Endodermal cell (in vitro differentiated cells): Measurements from ENCODE around the gene ACTN1. TPM values are rescaled to one million over a fixed set of nuclear protein-coding genes. Genes with fewer than 3 reads are reported as not detected.

Experiments
- DNase-seq: peaks from one replicate; pipeline ENCODE4 v3.0.0-alpha.2; 2017
- H3K27ac ChIP-seq: 2 replicates; pipeline ENCODE4 v1.5.1; 2013; ENCODE audit warnings: mild to moderate bottlenecking, low read depth, low read length, moderate library complexity
- H3K27me3 ChIP-seq: 2 replicates; pipeline ENCODE4 v1.6.1; 2013; ENCODE audit warnings: mild to moderate bottlenecking, low read length, moderate library complexity; ENCODE audit not compliant: insufficient read depth, control insufficient read depth, poor library complexity, severe bottlenecking
- H3K36me3 ChIP-seq: 2 replicates; pipeline ENCODE4 v1.7.0; 2013; ENCODE audit warnings: mild to moderate bottlenecking, low read length, moderate library complexity; ENCODE audit not compliant: control insufficient read depth, insufficient read depth
- H3K4me1 ChIP-seq: one replicate; pipeline ENCODE4 v1.7.0; 2013; ENCODE audit warnings: low read length; ENCODE audit not compliant: control insufficient read depth, insufficient read depth
- H3K4me3 ChIP-seq: 2 replicates; pipeline ENCODE4 v1.5.1; 2013; ENCODE audit warnings: mild to moderate bottlenecking, low read length, moderate library complexity
- H3K9ac ChIP-seq: 2 replicates; pipeline ENCODE4 v1.6.1; 2013; ENCODE audit warnings: mild to moderate bottlenecking, low read length, moderate library complexity; ENCODE audit not compliant: poor library complexity, severe bottlenecking; ENCODE audit errors: extremely low read depth
- H3K9me3 ChIP-seq: 2 replicates; pipeline ENCODE4 v1.6.1; 2013; ENCODE audit warnings: mild to moderate bottlenecking, low read length, moderate library complexity; ENCODE audit not compliant: control insufficient read depth
- H3K27ac Mint-ChIP-seq: 2 replicates; pipeline ENCODE4 v1.8.0; 2020; ENCODE audit warnings: mixed read lengths
- H3K27me3 Mint-ChIP-seq: 2 replicates; pipeline ENCODE4 v1.8.0; 2021; ENCODE audit warnings: mild to moderate bottlenecking, mixed read lengths; ENCODE audit not compliant: insufficient read depth
- H3K36me3 Mint-ChIP-seq: 2 replicates; pipeline ENCODE4 v1.8.0; 2020; ENCODE audit warnings: low read depth, mixed read lengths
- H3K4me1 Mint-ChIP-seq: 2 replicates; pipeline ENCODE4 v1.8.0; 2020; ENCODE audit warnings: mixed read lengths
- H3K4me3 Mint-ChIP-seq: 2 replicates; pipeline ENCODE4 v1.8.0; 2020; ENCODE audit warnings: mild to moderate bottlenecking, moderate library complexity, mixed read lengths
- H3K9me3 Mint-ChIP-seq: 2 replicates; pipeline ENCODE4 v1.8.0; 2020; ENCODE audit warnings: mild to moderate bottlenecking, mixed read lengths
- WGBS, 2 experiments: methylation state at CpG; one replicate each; pipeline versions ENCODE4 v1.1.5 to v1.1.7; 2013; ENCODE audit warnings: missing lambda C conversion rate in 2 of 2, mixed read lengths in 1 of 2; ENCODE audit not compliant: insufficient coverage in 1 of 2, insufficient read length in 1 of 2; 5-methylcytosine and 5-hydroxymethylcytosine counted together
- total RNA-seq, 2 donors: library from RNA; stranded (reverse); fragmentation: NEBNext Ultra II Directional in 1 of 2; extraction: Animal tissue kit (Norgen Biotek cat#: 25700) in 1 of 2; gene quantifications; 2 replicates in 1 of 2; 3 replicates in 1 of 2; pipeline ENCODE4 v1.2.1, GENCODE V29; 2021
- TF ChIP-seq, protein P1 (sequence below): fragments of 200-600 bp; sonication (generic); conservative IDR thresholded peaks from 2 replicates; pipeline ENCODE4 v1.5.0; 2021; ENCODE audit warnings: antibody characterized with exemption, mild to moderate bottlenecking

Gene ACTN1
- total RNA-seq, 2 donors from 2014 or later: 190 to 275 TPM

DNA sequence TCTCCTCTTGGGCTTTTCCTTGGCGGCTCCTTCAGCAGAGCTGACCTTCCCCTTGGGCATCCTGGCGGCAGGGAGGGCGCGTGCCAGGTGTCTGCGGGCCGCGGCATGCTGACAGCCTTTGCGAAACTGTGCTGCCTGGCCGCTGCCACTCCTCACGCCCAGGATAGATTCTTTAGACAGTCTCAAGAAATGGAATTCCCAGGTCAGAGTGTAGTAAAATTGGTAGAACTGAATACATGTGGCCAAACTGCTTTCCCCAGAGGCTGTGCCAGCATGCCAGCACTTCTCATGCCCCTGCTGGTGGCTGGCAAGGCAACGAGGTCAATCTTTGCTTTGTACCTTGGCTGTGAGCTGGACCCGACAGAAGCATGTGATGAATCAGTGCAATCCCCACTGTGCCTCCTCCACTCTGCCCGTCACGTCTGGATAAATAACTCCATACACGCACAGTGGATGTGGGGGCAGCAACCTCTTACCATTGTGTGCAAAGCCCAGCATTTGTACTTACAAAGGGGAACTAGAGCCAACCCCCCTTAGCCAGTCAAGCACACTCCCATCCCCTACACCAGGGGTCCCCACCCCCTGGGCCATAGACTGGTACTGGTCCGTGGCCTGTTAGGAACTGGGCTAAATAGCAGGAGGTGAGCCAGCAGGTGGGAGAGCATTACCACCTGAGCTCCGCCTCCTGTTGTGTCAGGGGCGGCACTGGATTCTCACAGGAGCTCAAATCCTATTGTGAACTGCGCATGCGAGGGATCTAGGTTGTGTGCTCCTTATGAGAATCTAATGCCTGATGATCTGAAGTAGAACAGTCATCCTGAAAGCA, 90.9 kb downstream of the ACTN1 start:
- 91 to 96% methylated on average over 19 to 20 of the region's 20 CpGs for WGBS, 2 experiments
- Histone ChIP-seq H3K27me3 (no peaks in the 10 kb centered on the region), H3K27ac (no peak overlapping the region), H3K4me1 (no peaks in the 10 kb centered on the region), H3K9ac (no peak overlapping the region), H3K9me3 (peaks cover 9% of the 10 kb centered on the region), H3K36me3 (peaks cover 98% of the 10 kb centered on the region), H3K4me3 (no peak overlapping the region)
- H3K4me3 Mint-ChIP-seq: no peak overlapping the region
- H3K36me3 Mint-ChIP-seq: peaks cover 87% of the 10 kb centered on the region
- peaks cover 3% of the 10 kb centered on the region for H3K9me3 Mint-ChIP-seq
- TF ChIP-seq, protein P1, sequence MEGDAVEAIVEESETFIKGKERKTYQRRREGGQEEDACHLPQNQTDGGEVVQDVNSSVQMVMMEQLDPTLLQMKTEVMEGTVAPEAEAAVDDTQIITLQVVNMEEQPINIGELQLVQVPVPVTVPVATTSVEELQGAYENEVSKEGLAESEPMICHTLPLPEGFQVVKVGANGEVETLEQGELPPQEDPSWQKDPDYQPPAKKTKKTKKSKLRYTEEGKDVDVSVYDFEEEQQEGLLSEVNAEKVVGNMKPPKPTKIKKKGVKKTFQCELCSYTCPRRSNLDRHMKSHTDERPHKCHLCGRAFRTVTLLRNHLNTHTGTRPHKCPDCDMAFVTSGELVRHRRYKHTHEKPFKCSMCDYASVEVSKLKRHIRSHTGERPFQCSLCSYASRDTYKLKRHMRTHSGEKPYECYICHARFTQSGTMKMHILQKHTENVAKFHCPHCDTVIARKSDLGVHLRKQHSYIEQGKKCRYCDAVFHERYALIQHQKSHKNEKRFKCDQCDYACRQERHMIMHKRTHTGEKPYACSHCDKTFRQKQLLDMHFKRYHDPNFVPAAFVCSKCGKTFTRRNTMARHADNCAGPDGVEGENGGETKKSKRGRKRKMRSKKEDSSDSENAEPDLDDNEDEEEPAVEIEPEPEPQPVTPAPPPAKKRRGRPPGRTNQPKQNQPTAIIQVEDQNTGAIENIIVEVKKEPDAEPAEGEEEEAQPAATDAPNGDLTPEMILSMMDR: no peak
- H3K27me3 Mint-ChIP-seq: no peaks in the 10 kb centered on the region
- H3K4me1 Mint-ChIP-seq: no peaks in the 10 kb centered on the region
- H3K27ac Mint-ChIP-seq: peak overlapping the region; percentile 35
- no peak for DNase-seq

DNA sequence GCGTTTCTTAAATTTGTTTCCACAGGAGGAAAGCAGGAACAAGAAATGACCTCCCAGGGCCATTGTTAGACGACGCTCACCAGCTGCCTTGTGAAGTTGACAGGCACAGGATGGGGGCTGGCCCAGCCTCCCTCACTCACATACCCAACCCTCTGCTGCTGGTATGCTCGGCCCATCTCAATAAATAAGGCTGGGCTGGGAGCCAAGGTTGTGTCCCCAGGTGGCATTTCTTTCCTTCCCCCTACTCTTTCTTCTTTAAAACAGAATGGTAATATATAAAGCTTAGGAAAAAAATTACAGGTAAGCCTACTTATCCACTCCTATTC, 93.0 kb downstream of the ACTN1 start:
- H3K36me3 Mint-ChIP-seq: peaks cover 87% of the 10 kb centered on the region
- peak overlapping the region; percentile 44 for H3K27ac Mint-ChIP-seq

DNA sequence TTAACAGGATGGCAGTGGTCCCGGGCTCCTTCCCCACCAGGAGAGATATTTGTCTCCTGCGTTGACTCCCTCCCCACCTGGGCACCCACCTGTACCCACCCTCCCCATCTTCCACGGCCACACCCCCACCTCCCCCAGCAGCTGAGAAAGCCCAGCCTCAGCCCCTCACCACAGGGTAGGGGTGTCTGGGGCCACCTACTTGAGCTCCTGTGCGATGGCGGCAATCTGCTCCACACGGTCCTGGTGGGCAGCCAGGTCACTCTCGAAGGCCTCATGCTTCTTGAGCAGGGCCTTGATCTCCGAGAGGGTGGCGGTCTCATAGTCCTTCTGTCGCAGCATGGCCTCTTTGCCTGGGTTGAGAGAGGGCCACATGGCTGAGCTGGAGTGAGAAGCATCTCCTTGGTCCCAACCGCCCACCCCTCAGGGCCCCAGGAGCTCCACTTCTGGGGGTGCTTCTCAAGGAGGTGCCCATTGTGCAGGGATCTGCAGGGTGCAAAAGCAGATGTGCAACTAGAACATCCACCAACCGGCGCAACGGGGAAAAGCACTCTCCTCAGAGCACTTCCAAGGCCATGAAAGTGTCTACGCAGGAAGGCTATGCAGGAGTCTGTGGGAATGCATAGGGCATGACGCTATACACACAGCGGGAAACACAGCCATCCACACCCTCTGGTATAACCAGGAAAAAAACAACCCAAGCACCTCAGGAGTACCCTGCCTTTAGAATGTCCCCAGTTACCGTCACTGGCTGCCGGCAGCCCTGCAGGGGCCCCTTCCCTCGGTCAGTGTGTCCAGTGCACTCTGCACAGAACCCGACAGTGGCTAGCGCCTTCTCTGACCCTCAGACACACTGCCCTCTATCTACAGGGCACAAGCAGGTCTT, 93.6 kb downstream of the ACTN1 start:
- H3K27ac ChIP-seq: no peak overlapping the region
- H3K4me1 ChIP-seq: no peaks in the 10 kb centered on the region
- H3K36me3 Mint-ChIP-seq: peaks cover 87% of the 10 kb centered on the region
- H3K27me3 ChIP-seq: no peaks in the 10 kb centered on the region
- no peak overlapping the region for H3K9ac ChIP-seq
- H3K4me3 Mint-ChIP-seq: no peak overlapping the region
- no peaks in the 10 kb centered on the region for H3K4me1 Mint-ChIP-seq
- H3K36me3 ChIP-seq: peaks cover 97% of the 10 kb centered on the region
- no peaks in the 10 kb centered on the region for H3K27me3 Mint-ChIP-seq
- peak overlapping the region; percentile 44 for H3K27ac Mint-ChIP-seq
- 94 to 97% methylated on average over 10 to 22 of the region's 22 CpGs for WGBS, 2 experiments
- H3K9me3 ChIP-seq: peaks cover 9% of the 10 kb centered on the region
- peaks cover 3% of the 10 kb centered on the region for H3K9me3 Mint-ChIP-seq
- no peak for DNase-seq
- TF ChIP-seq, protein P1: no peak
- H3K4me3 ChIP-seq: no peak overlapping the region

More for the DNA sequence above, 93.0 kb downstream of the ACTN1 start:
- no peak overlapping the region for H3K4me3 ChIP-seq
- Mint-ChIP-seq H3K4me3 (no peak overlapping the region), H3K4me1 (no peaks in the 10 kb centered on the region), H3K9me3 (peaks cover 3% of the 10 kb centered on the region), H3K27me3 (no peaks in the 10 kb centered on the region)
- H3K27me3 ChIP-seq: no peaks in the 10 kb centered on the region
- H3K36me3 ChIP-seq: peaks cover 97% of the 10 kb centered on the region
- peaks cover 9% of the 10 kb centered on the region for H3K9me3 ChIP-seq
- no peak overlapping the region for H3K9ac ChIP-seq
- H3K27ac ChIP-seq: no peak overlapping the region
- WGBS, 2 experiments: 86 to 90% methylated on average over 3 to 4 of the region's 4 CpGs
- H3K4me1 ChIP-seq: no peaks in the 10 kb centered on the region
- TF ChIP-seq, protein P1: no peak
- DNase-seq: no peak
